ENCODE data around the gene LDHAL6A.

DNA sequence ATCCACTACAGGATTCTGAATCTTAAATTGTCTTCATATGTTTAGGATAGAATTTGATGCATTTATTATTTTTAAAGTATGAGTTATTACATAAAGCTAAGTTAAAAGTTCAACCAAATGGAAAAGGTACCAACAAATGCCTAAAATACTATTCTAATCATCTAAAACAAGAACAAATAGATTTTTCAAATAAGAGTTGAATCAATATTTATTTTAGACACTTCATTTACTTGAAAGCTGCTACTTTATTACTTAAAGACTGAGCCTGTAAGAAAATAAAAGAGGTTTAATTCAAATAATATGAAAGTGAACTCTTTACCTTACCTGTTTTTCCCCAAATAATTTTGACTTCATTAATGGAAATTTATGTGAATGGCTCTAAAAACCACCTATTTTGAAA lies 16.9 kb downstream of the LDHAL6A start:
- TF ChIP-seq MAX (IDR thresholded peaks at IDR 0.05; ENCODE audit: insufficient read depth, insufficient read length) (no peak), CTCF (IDR thresholded peaks at IDR 0.05; ENCODE audit: extremely low read depth in 1 of 2, insufficient read depth in 1 of 2, low read depth in 1 of 2, low read length in 2 of 2) (no peak), POLR2AphosphoS5 (IDR thresholded peaks at IDR 0.05; ENCODE audit: insufficient read depth, low read depth, low read length) (no peak), EZH2 (IDR thresholded peaks at IDR 0.05; ENCODE audit: borderline replicate concordance, low read depth, low read length, severe bottlenecking) (no peak), POLR2A (IDR thresholded peaks at IDR 0.05; ENCODE audit: low read depth, low read length) (no peak), MYC (IDR thresholded peaks at IDR 0.05; ENCODE audit: low read depth, low read length) (no peak)
